Measurements from ENCODE around the gene NRAP. TPM values are rescaled to one million over a fixed set of nuclear protein-coding genes. Genes with fewer than 3 reads are reported as not detected.

Gene NRAP
- total RNA-seq, 2 donors from 2014 or later, result not detected

DNA sequence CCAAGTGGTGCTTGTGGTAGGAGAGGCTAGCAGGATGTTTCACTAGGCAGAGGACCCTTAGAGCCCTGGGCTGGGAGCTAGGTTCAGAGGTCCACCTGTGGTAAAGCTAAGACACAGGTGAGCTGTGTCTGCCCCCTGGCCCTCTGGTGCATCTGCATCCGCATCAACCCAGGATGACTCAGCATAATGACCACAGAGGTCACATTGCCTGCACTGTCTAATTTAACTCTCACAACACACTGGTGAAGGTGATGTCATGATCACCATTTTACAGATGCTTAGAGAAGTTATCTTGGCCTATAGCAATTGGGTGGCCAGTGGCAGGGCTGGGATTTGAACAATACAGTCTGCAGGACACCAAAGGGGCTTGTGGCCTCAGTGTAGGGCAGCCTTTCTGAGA lies 77.9 kb downstream of the NRAP start:
- H3K27me3 ChIP-seq (replicated peaks; ENCODE audit: insufficient read depth), result no peaks in the 10 kb centered on the region
- no peaks in the 10 kb centered on the region for H3K9me3 ChIP-seq
- DNase-seq (ENCODE audit: low spot score), result no peak
- TF ChIP-seq, protein P1, sequence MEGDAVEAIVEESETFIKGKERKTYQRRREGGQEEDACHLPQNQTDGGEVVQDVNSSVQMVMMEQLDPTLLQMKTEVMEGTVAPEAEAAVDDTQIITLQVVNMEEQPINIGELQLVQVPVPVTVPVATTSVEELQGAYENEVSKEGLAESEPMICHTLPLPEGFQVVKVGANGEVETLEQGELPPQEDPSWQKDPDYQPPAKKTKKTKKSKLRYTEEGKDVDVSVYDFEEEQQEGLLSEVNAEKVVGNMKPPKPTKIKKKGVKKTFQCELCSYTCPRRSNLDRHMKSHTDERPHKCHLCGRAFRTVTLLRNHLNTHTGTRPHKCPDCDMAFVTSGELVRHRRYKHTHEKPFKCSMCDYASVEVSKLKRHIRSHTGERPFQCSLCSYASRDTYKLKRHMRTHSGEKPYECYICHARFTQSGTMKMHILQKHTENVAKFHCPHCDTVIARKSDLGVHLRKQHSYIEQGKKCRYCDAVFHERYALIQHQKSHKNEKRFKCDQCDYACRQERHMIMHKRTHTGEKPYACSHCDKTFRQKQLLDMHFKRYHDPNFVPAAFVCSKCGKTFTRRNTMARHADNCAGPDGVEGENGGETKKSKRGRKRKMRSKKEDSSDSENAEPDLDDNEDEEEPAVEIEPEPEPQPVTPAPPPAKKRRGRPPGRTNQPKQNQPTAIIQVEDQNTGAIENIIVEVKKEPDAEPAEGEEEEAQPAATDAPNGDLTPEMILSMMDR (IDR thresholded peaks at IDR 0.05), result no peak
- ATAC-seq (ENCODE audit: insufficient number of reproducible peaks, low FRiP score, low read depth), result no peak
- no peaks in the 10 kb centered on the region for H3K4me1 ChIP-seq (ENCODE audit: control insufficient read depth in 1 of 2, low read depth in 2 of 2)
- no peak overlapping the region for H3K4me3 ChIP-seq
- H3K36me3 ChIP-seq, result no peaks in the 10 kb centered on the region
- H3K27ac ChIP-seq, result no peak overlapping the region

DNA sequence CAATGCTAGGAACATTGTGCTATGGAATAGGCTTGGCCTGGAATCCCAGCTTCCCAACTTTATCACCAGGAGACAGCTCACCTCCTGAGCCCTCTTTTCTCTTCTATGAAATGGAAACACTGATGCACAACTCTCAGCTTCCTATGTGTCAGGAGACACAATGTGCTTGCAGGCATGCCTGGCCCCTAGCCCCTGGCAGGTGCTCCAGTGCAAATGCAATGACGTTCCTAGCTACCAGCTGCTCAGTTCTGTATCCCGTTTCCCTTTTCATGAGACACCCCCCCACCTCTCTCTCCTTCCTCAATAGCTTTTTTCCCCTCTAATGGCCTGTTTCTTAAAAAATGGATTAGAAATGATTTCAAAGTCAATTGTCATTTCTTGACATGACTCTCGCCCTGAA lies 80.3 kb downstream of the NRAP start:
- H3K36me3 ChIP-seq, result no peaks in the 10 kb centered on the region
- H3K4me1 ChIP-seq (ENCODE audit: control insufficient read depth in 1 of 2, low read depth in 2 of 2), result no peaks in the 10 kb centered on the region
- no peak for DNase-seq (ENCODE audit: low spot score)
- H3K9me3 ChIP-seq, result no peaks in the 10 kb centered on the region
- no peak overlapping the region for H3K27ac ChIP-seq
- no peak overlapping the region for H3K4me3 ChIP-seq
- no peak for ATAC-seq (ENCODE audit: insufficient number of reproducible peaks, low FRiP score, low read depth)
- H3K27me3 ChIP-seq (replicated peaks; ENCODE audit: insufficient read depth), result no peaks in the 10 kb centered on the region
- TF ChIP-seq, protein P1 (IDR thresholded peaks at IDR 0.05), result no peak

DNA sequence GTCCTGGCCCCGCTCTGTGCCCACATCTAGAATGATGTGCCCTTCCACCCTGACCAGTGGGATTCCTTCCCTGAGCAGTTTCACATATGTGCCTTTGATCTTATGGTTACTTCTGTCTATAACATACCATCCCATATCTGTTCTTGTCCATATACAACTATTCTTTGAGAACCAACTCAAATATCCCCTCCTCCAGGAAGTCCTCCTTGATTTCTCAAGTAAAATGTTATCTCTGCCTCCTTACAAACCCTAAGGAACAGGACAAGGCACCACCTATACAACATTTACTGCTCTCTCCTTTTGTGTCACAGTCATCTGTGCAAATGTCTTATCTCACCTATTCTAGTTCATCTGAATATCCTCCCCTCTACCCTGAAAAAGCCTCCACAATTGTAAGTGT lies 82.7 kb downstream of the NRAP start:
- Histone ChIP-seq H3K4me3 (no peak overlapping the region), H3K9me3 (no peaks in the 10 kb centered on the region), H3K27ac (no peak overlapping the region), H3K27me3 (replicated peaks; ENCODE audit: insufficient read depth) (no peaks in the 10 kb centered on the region), H3K4me1 (ENCODE audit: control insufficient read depth in 1 of 2, low read depth in 2 of 2) (no peaks in the 10 kb centered on the region), H3K36me3 (no peaks in the 10 kb centered on the region)
- DNase-seq (ENCODE audit: low spot score) (no peak), ATAC-seq (ENCODE audit: insufficient number of reproducible peaks, low FRiP score, low read depth) (no peak)
- TF ChIP-seq, protein P1 (IDR thresholded peaks at IDR 0.05), result no peak

DNA sequence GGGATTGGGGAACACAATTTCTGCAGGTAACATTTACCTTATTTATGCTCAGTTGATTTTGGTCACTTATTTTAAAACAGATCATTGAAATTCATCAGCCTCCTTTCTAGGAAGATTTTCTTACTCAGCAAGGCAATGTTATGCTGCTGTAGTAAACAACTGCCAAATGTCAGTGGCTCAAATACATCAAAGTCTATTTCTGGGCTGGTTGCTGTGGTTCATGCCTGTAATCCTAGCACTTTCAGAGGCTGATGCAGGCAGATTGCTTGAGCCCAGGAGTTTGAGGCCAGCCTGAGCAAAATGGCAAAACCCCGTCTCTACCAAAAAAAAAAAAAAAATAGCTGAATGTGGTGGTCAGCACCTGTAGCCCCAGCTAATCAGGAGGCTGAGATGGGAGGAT lies 85.1 kb downstream of the NRAP start:
- DNase-seq (ENCODE audit: low spot score) (no peak), ATAC-seq (ENCODE audit: insufficient number of reproducible peaks, low FRiP score, low read depth) (no peak)
- Histone ChIP-seq H3K4me3 (no peak overlapping the region), H3K27ac (no peak overlapping the region), H3K9me3 (no peaks in the 10 kb centered on the region), H3K27me3 (replicated peaks; ENCODE audit: insufficient read depth) (no peaks in the 10 kb centered on the region), H3K36me3 (no peaks in the 10 kb centered on the region), H3K4me1 (ENCODE audit: control insufficient read depth in 1 of 2, low read depth in 2 of 2) (no peaks in the 10 kb centered on the region)
- TF ChIP-seq, protein P1 (IDR thresholded peaks at IDR 0.05), result no peak

DNA sequence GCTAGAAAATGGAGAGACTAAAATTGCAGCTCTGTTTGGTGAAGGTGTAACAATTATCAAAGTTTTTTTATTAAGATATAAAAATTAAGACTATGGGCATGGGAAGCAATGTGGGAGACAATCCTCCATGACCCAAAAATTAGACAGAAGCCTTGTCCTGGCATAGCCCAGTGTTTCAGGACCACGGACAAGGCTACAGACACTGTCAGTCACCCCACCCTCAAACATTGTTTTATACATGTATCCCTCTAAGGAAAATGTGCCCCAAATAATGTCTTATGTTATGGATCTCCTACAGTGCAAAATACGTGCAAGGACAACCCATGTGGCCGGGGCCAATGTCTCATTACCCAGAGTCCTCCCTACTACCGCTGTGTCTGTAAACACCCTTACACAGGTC lies 87.0 kb downstream of the NRAP start:
- Histone ChIP-seq H3K4me1 (ENCODE audit: control insufficient read depth in 1 of 2, low read depth in 2 of 2) (no peaks in the 10 kb centered on the region), H3K36me3 (no peaks in the 10 kb centered on the region), H3K4me3 (no peak overlapping the region), H3K9me3 (no peaks in the 10 kb centered on the region), H3K27ac (no peak overlapping the region), H3K27me3 (replicated peaks; ENCODE audit: insufficient read depth) (no peaks in the 10 kb centered on the region)
- TF ChIP-seq, protein P1 (IDR thresholded peaks at IDR 0.05), result no peak
- ATAC-seq (ENCODE audit: insufficient number of reproducible peaks, low FRiP score, low read depth) (no peak), DNase-seq (ENCODE audit: low spot score) (no peak)

Measured in thoracic aorta (tissue), 2 donors.